HG02981 (cell line): Measurements from ENCODE around the gene RWDD3.

Experiments used
- ATAC-seq: cut with Tn5 transposase; IDR thresholded peaks from one replicate; pipeline ENCODE4 v1.9.1; 2021; ENCODE audit warnings: mild to moderate bottlenecking, moderate library complexity; ENCODE audit not compliant: unreplicated experiment

RWDD3 gene

GRCh38 chr1:95229706-95230105 is 4.3 kb upstream of the RWDD3 start:
- ATAC-seq = no peak

GRCh38 chr1:95230256-95230655 is 3.8 kb upstream of the RWDD3 start:
- ATAC-seq = no peak

- no peak for ATAC-seq
Measured at GRCh38 chr1:95230768-95231191, 3.2 kb upstream of the RWDD3 start.

GRCh38 chr1:95232646-95233318 is 1.2 kb upstream of the RWDD3 start:
- no peak for ATAC-seq

- no peak for ATAC-seq
Measured at GRCh38 chr1:95233319-95233736, 682 bp upstream of the RWDD3 start.

GRCh38 chr1:95236784-95237575 is 3.0 kb downstream of the RWDD3 start:
- ATAC-seq = no peak

- ATAC-seq = no peak
Measured at GRCh38 chr1:95237981-95238703, 4.1 kb downstream of the RWDD3 start.

- ATAC-seq = no peak
Measured at GRCh38 chr1:95245029-95245428, 11.0 kb downstream of the RWDD3 start.

GRCh38 chr1:95246511-95246910 is 12.5 kb downstream of the RWDD3 start:
- no peak for ATAC-seq

- no peak for ATAC-seq
Measured at GRCh38 chr1:95247607-95248006, 13.6 kb downstream of the RWDD3 start.

- ATAC-seq = no peak
Measured at GRCh38 chr1:95249916-95250315, 15.9 kb downstream of the RWDD3 start.

- no peak for ATAC-seq
Measured at GRCh38 chr1:95252422-95252821, 18.4 kb downstream of the RWDD3 start.

- ATAC-seq = no peak
Measured at GRCh38 chr1:95254959-95255358, 20.9 kb downstream of the RWDD3 start.

GRCh38 chr1:95255826-95256225 is 21.8 kb downstream of the RWDD3 start:
- no peak for ATAC-seq

GRCh38 chr1:95257758-95258157 is 23.7 kb downstream of the RWDD3 start:
- no peak for ATAC-seq

- ATAC-seq = no peak
Measured at GRCh38 chr1:95259245-95259644, 25.2 kb downstream of the RWDD3 start.

- ATAC-seq = no peak
Measured at GRCh38 chr1:95262913-95263312, 28.9 kb downstream of the RWDD3 start.

- no peak for ATAC-seq
Measured at GRCh38 chr1:95263450-95263849, 29.4 kb downstream of the RWDD3 start.

GRCh38 chr1:95265106-95265505 is 31.1 kb downstream of the RWDD3 start:
- ATAC-seq = no peak

GRCh38 chr1:95276429-95276828 is 42.4 kb downstream of the RWDD3 start:
- no peak for ATAC-seq

GRCh38 chr1:95278173-95279006 is 44.4 kb downstream of the RWDD3 start:
- ATAC-seq = peak; percentile 81
